ENCODE results near the gene TARS1. TPM values are rescaled to one million over a fixed set of nuclear protein-coding genes. Genes with fewer than 3 reads are reported as not detected.

Gene TARS1
- polyA plus RNA-seq, 2 of the 4 experiments (the other 2 are of a cell fraction), result 287 to 398 TPM

DNA sequence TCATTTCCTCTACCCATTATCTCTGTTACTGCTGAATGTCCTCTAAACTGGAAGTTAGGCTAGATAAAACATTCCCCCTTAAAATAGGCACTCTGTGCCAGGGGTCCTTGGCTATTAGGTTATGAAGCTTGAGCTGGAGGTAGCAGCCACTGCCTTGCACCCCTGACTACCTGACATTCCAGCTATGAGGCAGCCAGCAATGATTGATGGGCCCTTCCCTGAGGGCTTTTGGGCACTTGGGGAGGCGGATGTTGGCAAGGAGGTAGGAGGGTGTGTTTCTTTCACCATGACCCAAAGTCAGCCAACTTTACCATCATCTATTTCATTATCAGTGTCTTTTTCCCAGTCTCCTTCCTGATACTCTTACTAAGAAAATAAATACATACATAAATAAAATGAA is 17.1 kb downstream of the TARS1 start:
- POLR2A ChIA-PET, result interaction anchor here (1.1 kb wide), 1 partner anchor 15 kb away, joined by 4 read pairs; no protein-coding TSS in a partner anchor
- ATAC-seq, result 0 out of 6 replicates have a peak, but pooled peaks of 1 of the 2 experiments have one; percentile 50
- CTCF ChIA-PET, result interaction anchor here (0.8 to 2.0 kb wide), 4 partner anchors 9 to 512 kb away, joined by 3 to 5 read pairs (median 4); no protein-coding TSS in a partner anchor
- 86% methylated on average over 1 of the region's 1 CpG for WGBS (ENCODE audit: missing lambda C conversion rate)
- H3K4me1 ChIP-seq, result peaks cover 3% of the 10 kb centered on the region; the same call in 1 of the 3 replicates
- no peak overlapping the region for H3K27ac ChIP-seq
- no peak for TF ChIP-seq MAFK (IDR thresholded peaks at IDR 0.05; ENCODE audit: partially characterized antibody)
- FAIRE-seq, result no peak
- no peak overlapping the region for H3K4me3 ChIP-seq
- H3K4me2 ChIP-seq, result no peak overlapping the region
- DNase-seq (ENCODE audit: low read depth in 1 of 2, low spot score in 1 of 2), result no peak
- no peaks in the 10 kb centered on the region for H3K9me3 ChIP-seq

DNA sequence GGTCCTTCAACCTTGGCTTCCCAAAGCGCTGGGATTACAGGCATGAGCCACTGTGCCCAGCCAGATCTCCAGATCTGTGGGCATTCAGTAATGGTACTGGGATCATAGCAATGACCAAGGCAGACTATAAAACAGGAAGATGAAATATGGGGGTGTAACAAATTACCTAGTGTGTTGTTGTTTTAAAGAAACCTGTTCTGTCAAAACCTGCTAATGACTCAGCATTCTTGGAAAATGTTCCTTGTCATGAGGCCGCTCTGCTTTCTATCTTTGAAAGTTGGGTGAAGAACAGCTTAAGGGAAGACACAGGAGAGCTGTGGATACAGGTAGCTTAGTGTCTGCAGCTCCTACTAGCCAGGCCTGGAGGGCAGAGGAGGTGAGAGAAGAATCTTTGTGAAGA is 19.4 kb downstream of the TARS1 start:
- TF ChIP-seq, protein P1, sequence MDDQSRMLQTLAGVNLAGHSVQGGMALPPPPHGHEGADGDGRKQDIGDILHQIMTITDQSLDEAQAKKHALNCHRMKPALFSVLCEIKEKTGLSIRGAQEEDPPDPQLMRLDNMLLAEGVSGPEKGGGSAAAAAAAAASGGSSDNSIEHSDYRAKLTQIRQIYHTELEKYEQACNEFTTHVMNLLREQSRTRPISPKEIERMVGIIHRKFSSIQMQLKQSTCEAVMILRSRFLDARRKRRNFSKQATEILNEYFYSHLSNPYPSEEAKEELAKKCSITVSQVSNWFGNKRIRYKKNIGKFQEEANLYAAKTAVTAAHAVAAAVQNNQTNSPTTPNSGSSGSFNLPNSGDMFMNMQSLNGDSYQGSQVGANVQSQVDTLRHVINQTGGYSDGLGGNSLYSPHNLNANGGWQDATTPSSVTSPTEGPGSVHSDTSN (IDR thresholded peaks at IDR 0.05), result no peak
- TF ChIP-seq ESRRA (IDR thresholded peaks at IDR 0.05; ENCODE audit: borderline replicate concordance, low read length), result no peak
- TF ChIP-seq MAZ (IDR thresholded peaks at IDR 0.05; ENCODE audit: borderline replicate concordance, low read depth, low read length), result no peak
- no peak for TF ChIP-seq SREBF2 (IDR thresholded peaks at IDR 0.05)
- TF ChIP-seq MYC (IDR thresholded peaks at IDR 0.05; ENCODE audit: borderline replicate concordance, low read length), result no peak
- TF ChIP-seq RNF2 (IDR thresholded peaks at IDR 0.05; ENCODE audit: borderline replicate concordance, low read depth), result no peak
- TF ChIP-seq EHMT2 (IDR thresholded peaks at IDR 0.05; ENCODE audit: low read depth), result no peak
- TF ChIP-seq MAFK (IDR thresholded peaks at IDR 0.05; ENCODE audit: partially characterized antibody), result peak; percentile 83
- no peak for TF ChIP-seq ZNF302 (CRISPR knock-in tag; IDR thresholded peaks at IDR 0.05)
- TF ChIP-seq NPAS2 (CRISPR knock-in tag; IDR thresholded peaks at IDR 0.05; ENCODE audit: borderline replicate concordance), result no peak
- no peak for TF ChIP-seq RCOR1 (IDR thresholded peaks at IDR 0.05; ENCODE audit: low read depth, low read length)
- TF ChIP-seq RFX5 (IDR thresholded peaks at IDR 0.05), result no peak
- TF ChIP-seq NFE2L2 (conservative IDR thresholded peaks at IDR 0.05; ENCODE audit: low read length), result peak; percentile 70; the same call in 1 of the 2 replicates
- no peak for TF ChIP-seq HDAC2 (IDR thresholded peaks at IDR 0.05)
- ATAC-seq (no peak), FAIRE-seq (no peak), DNase-seq (ENCODE audit: low read depth in 1 of 2, low spot score in 1 of 2) (no peak)
- ChIA-PET POLR2A (interaction anchor here (1.5 kb wide), 1 partner anchor 19 kb away, joined by 3 read pairs; the partner anchor contains the start of gene TARS1), CTCF (interaction anchor here (0.7 to 1.6 kb wide), 4 partner anchors 9 to 510 kb away, joined by 3 to 5 read pairs (median 4); no protein-coding TSS in a partner anchor)
- Histone ChIP-seq H3K27ac (peak overlapping the region; percentile 8 to 69; a peak in 4 of 6 replicates), H3K4me2 (no peak overlapping the region), H3K9me3 (no peaks in the 10 kb centered on the region), H3K4me3 (no peak overlapping the region), H3K4me1 (peaks cover 3% of the 10 kb centered on the region; the same call in 1 of the 3 replicates)
- 92% methylated on average over 2 of the region's 2 CpGs for WGBS (ENCODE audit: missing lambda C conversion rate)

DNA sequence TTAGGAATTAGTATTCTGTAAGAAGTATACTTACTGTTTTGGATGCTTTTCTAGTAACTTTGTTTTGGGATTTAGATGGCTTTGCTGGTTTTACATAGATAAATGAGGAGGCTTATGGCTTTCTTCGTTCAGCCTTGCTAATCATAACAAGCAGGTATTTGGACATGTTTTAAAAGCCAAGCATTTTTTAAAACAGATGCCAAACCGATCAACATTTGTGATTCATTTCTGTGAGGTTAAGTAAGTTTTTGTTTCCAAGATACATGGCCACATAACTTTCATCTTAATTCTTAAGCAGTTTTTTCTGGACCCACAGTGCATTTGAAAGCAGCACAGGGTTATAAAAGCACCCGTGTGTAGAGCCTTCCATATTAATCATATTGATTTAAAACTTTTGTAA is 21.7 kb downstream of the TARS1 start:
- TF ChIP-seq KDM5A (IDR thresholded peaks at IDR 0.05) (no peak), HOXB13 (CRISPR knock-in tag; IDR thresholded peaks at IDR 0.05; ENCODE audit: low read depth) (no peak), NFE2L2 (conservative IDR thresholded peaks at IDR 0.05; ENCODE audit: low read length) (no peak), RARB (CRISPR knock-in tag; IDR thresholded peaks at IDR 0.05) (no peak), EP300 (IDR thresholded peaks at IDR 0.05) (no peak), RNF2 (IDR thresholded peaks at IDR 0.05; ENCODE audit: borderline replicate concordance, low read depth) (no peak), CEBPB (IDR thresholded peaks at IDR 0.05) (no peak), ESRRA (IDR thresholded peaks at IDR 0.05; ENCODE audit: borderline replicate concordance, low read length) (no peak), GATA3 (IDR thresholded peaks at IDR 0.05; ENCODE audit: borderline replicate concordance) (no peak), BHLHE40 (IDR thresholded peaks at IDR 0.05; ENCODE audit: low read depth, low read length) (no peak)
- TF ChIP-seq, protein P2, sequence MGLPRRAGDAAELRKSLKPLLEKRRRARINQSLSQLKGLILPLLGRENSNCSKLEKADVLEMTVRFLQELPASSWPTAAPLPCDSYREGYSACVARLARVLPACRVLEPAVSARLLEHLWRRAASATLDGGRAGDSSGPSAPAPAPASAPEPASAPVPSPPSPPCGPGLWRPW (IDR thresholded peaks at IDR 0.05), result no peak
- DNase-seq (ENCODE audit: low read depth in 1 of 2, low spot score in 1 of 2), result no peak
- ChIA-PET CTCF (interaction anchor here (1.7 kb wide), 1 partner anchor 9 kb away, joined by 6 read pairs; no protein-coding TSS in a partner anchor), POLR2A (no interaction called here)
- Histone ChIP-seq H3K4me2 (no peak overlapping the region), H3K27ac (no peak overlapping the region), H3K9me3 (no peaks in the 10 kb centered on the region), H3K4me3 (no peak overlapping the region), H3K4me1 (peaks cover 3% of the 10 kb centered on the region; the same call in 1 of the 3 replicates)
- FAIRE-seq, result no peak
- ATAC-seq, result no peak
- WGBS (ENCODE audit: missing lambda C conversion rate), result 85% methylated on average over 3 of the region's 3 CpGs

All from A549 (cell line).